T-helper 1 cell treated with Interleukin-12 subunit alpha and Interleukin-12 subunit beta and Interleukin-4 antibody, amounts not matched to agents 30 μg/mL and 1 μg/mL, for 36 hours (primary cell): ENCODE data around the gene WBP1L.

Source experiments
- H3K27ac Mint-ChIP-seq: one replicate; pipeline ENCODE4 v1.8.0; 2021; ENCODE audit warnings: mild to moderate bottlenecking, mixed read lengths
- H3K27me3 Mint-ChIP-seq: one replicate; pipeline ENCODE4 v1.8.0; 2021; ENCODE audit warnings: low read depth, mixed read lengths
- H3K36me3 Mint-ChIP-seq: one replicate; pipeline ENCODE4 v1.8.0; 2021; ENCODE audit warnings: low read depth, mixed read lengths
- H3K4me1 Mint-ChIP-seq: one replicate; pipeline ENCODE4 v1.8.0; 2021; ENCODE audit warnings: low read depth, mixed read lengths
- H3K4me3 Mint-ChIP-seq: one replicate; pipeline ENCODE4 v1.8.0; 2021; ENCODE audit warnings: mild to moderate bottlenecking, moderate library complexity, mixed read lengths
- H3K9me3 Mint-ChIP-seq: one replicate; pipeline ENCODE4 v1.8.0; 2021; ENCODE audit warnings: mixed read lengths

The WBP1L gene

GRCh38 chr10:102775935-102776669 lies 32.4 kb downstream of the WBP1L start:
- Mint-ChIP-seq H3K36me3 (peaks cover 15% of the 10 kb centered on the region), H3K9me3 (no peaks in the 10 kb centered on the region), H3K27ac (peak overlapping the region; percentile 26), H3K27me3 (no peaks in the 10 kb centered on the region), H3K4me1 (peaks cover 42% of the 10 kb centered on the region), H3K4me3 (peak overlapping the region; percentile 12)

GRCh38 chr10:102776779-102777456 lies 33.2 kb downstream of the WBP1L start:
- H3K27me3 Mint-ChIP-seq = no peaks in the 10 kb centered on the region
- peaks cover 44% of the 10 kb centered on the region for H3K4me1 Mint-ChIP-seq
- H3K4me3 Mint-ChIP-seq = no peak overlapping the region
- H3K36me3 Mint-ChIP-seq = peaks cover 15% of the 10 kb centered on the region
- H3K9me3 Mint-ChIP-seq = no peaks in the 10 kb centered on the region
- H3K27ac Mint-ChIP-seq = no peak overlapping the region

GRCh38 chr10:102777711-102778453 lies 34.1 kb downstream of the WBP1L start:
- Mint-ChIP-seq H3K9me3 (no peaks in the 10 kb centered on the region), H3K4me1 (peaks cover 47% of the 10 kb centered on the region), H3K36me3 (peaks cover 15% of the 10 kb centered on the region), H3K4me3 (no peak overlapping the region), H3K27me3 (no peaks in the 10 kb centered on the region), H3K27ac (no peak overlapping the region)

- H3K4me1 Mint-ChIP-seq = peaks cover 48% of the 10 kb centered on the region
These were observed 35.0 kb downstream of the WBP1L start for GRCh38 chr10:102778781-102779180.

GRCh38 chr10:102779680-102780526 lies 36.2 kb downstream of the WBP1L start:
- Mint-ChIP-seq H3K4me3 (no peak overlapping the region), H3K27ac (no peak overlapping the region), H3K27me3 (no peaks in the 10 kb centered on the region), H3K9me3 (no peaks in the 10 kb centered on the region), H3K36me3 (peaks cover 10% of the 10 kb centered on the region), H3K4me1 (peaks cover 41% of the 10 kb centered on the region)

More at GRCh38 chr10:102778781-102779180, 35.0 kb downstream of the WBP1L start:
- no peak overlapping the region for H3K27ac Mint-ChIP-seq
- H3K9me3 Mint-ChIP-seq = no peaks in the 10 kb centered on the region
- H3K4me3 Mint-ChIP-seq = no peak overlapping the region
- peaks cover 15% of the 10 kb centered on the region for H3K36me3 Mint-ChIP-seq
- H3K27me3 Mint-ChIP-seq = no peaks in the 10 kb centered on the region

GRCh38 chr10:102780527-102780808 lies 36.7 kb downstream of the WBP1L start:
- Mint-ChIP-seq H3K27ac (no peak overlapping the region), H3K4me3 (no peak overlapping the region), H3K27me3 (no peaks in the 10 kb centered on the region), H3K4me1 (peaks cover 36% of the 10 kb centered on the region), H3K9me3 (no peaks in the 10 kb centered on the region), H3K36me3 (peaks cover 9% of the 10 kb centered on the region)

- H3K4me3 Mint-ChIP-seq = no peak overlapping the region
- no peaks in the 10 kb centered on the region for H3K9me3 Mint-ChIP-seq
- H3K36me3 Mint-ChIP-seq = peaks cover 7% of the 10 kb centered on the region
- H3K4me1 Mint-ChIP-seq = peaks cover 31% of the 10 kb centered on the region
- no peaks in the 10 kb centered on the region for H3K27me3 Mint-ChIP-seq
- H3K27ac Mint-ChIP-seq = no peak overlapping the region
These were observed 37.6 kb downstream of the WBP1L start for GRCh38 chr10:102781090-102781920.

- Mint-ChIP-seq H3K27ac (no peak overlapping the region), H3K27me3 (no peaks in the 10 kb centered on the region), H3K4me1 (peaks cover 26% of the 10 kb centered on the region), H3K9me3 (no peaks in the 10 kb centered on the region), H3K4me3 (no peak overlapping the region), H3K36me3 (peaks cover 7% of the 10 kb centered on the region)
These were observed 38.3 kb downstream of the WBP1L start for GRCh38 chr10:102781921-102782557.

GRCh38 chr10:102782673-102783551 lies 39.2 kb downstream of the WBP1L start:
- Mint-ChIP-seq H3K27me3 (no peaks in the 10 kb centered on the region), H3K4me3 (no peak overlapping the region), H3K36me3 (peaks cover 7% of the 10 kb centered on the region), H3K4me1 (peaks cover 26% of the 10 kb centered on the region), H3K9me3 (no peaks in the 10 kb centered on the region), H3K27ac (no peak overlapping the region)

GRCh38 chr10:102783568-102783967 lies 39.8 kb downstream of the WBP1L start:
- Mint-ChIP-seq H3K27ac (no peak overlapping the region), H3K9me3 (no peaks in the 10 kb centered on the region), H3K4me3 (no peak overlapping the region), H3K27me3 (no peaks in the 10 kb centered on the region), H3K36me3 (peaks cover 7% of the 10 kb centered on the region), H3K4me1 (peaks cover 22% of the 10 kb centered on the region)

GRCh38 chr10:102785818-102786217 lies 42.1 kb downstream of the WBP1L start:
- no peak overlapping the region for H3K27ac Mint-ChIP-seq
- H3K27me3 Mint-ChIP-seq = no peaks in the 10 kb centered on the region
- H3K4me3 Mint-ChIP-seq = no peak overlapping the region
- peaks cover 2% of the 10 kb centered on the region for H3K36me3 Mint-ChIP-seq
- H3K4me1 Mint-ChIP-seq = peaks cover 15% of the 10 kb centered on the region
- no peaks in the 10 kb centered on the region for H3K9me3 Mint-ChIP-seq

GRCh38 chr10:102791754-102792395 lies 48.1 kb downstream of the WBP1L start:
- Mint-ChIP-seq H3K27me3 (no peaks in the 10 kb centered on the region), H3K27ac (no peak overlapping the region)

More at GRCh38 chr10:102791754-102792395, 48.1 kb downstream of the WBP1L start:
- H3K4me3 Mint-ChIP-seq = no peak overlapping the region
- H3K9me3 Mint-ChIP-seq = no peaks in the 10 kb centered on the region
- H3K4me1 Mint-ChIP-seq = peaks cover 10% of the 10 kb centered on the region
- peaks cover 4% of the 10 kb centered on the region for H3K36me3 Mint-ChIP-seq
